ENCODE measurements around the gene BTBD9. TPM values are rescaled to one million over a fixed set of nuclear protein-coding genes. Genes with fewer than 3 reads are reported as not detected.
A peak's percentile ranks its signal among the peaks of the same experiment; 100 is the strongest.

Gene BTBD9
- polyA plus RNA-seq, 2 of the 4 experiments (the other 2 are of a cell fraction), result 2.3 to 4.6 TPM

- no peak for TF ChIP-seq CTCF (IDR thresholded peaks at IDR 0.05)
These were observed 50.4 kb downstream of the BTBD9 start (continued) for GRCh38 chr6:38589367-38589720.

GRCh38 chr6:38588631-38589366 is 50.9 kb downstream of the BTBD9 start:
- peak overlapping the region; percentile 38; the same call in 2 of the 3 replicates for H3K4me2 ChIP-seq
- peaks cover 15% of the 10 kb centered on the region; the same call in 2 of the 3 replicates for H3K4me1 ChIP-seq
- FAIRE-seq (no peak), ATAC-seq (no peak), DNase-seq (ENCODE audit: low read depth in 1 of 2, low spot score in 1 of 2) (peak in 1 of 2 experiments; percentile 8)
- TF ChIP-seq HEYL (CRISPR knock-in tag; IDR thresholded peaks at IDR 0.05), result no peak
- TF ChIP-seq FOSL2 (IDR thresholded peaks at IDR 0.05), result 0 out of 2 replicates have a peak, but pooled peaks have one; percentile 12
- peak; percentile 40 for TF ChIP-seq FOSL2 (CRISPR knock-in tag; IDR thresholded peaks at IDR 0.05)
- no peak for TF ChIP-seq RNF2 (IDR thresholded peaks at IDR 0.05; ENCODE audit: borderline replicate concordance, low read depth)
- TF ChIP-seq CEBPB (IDR thresholded peaks at IDR 0.05), result peak; percentile 35 to 48; a peak in 2 of 4 replicates
- 0 out of 2 replicates have a peak, but pooled peaks have one; percentile 25 for TF ChIP-seq JUNB (IDR thresholded peaks at IDR 0.05)
- no peak for TF ChIP-seq SMC3 (IDR thresholded peaks at IDR 0.05)
- peak overlapping the region in 1 of 2 experiments; percentile 24; a peak in 1 of 6 replicates for H3K27ac ChIP-seq
- H3K9me3 ChIP-seq, result no peaks in the 10 kb centered on the region
- POLR2A ChIA-PET, result no interaction called here
- CTCF ChIA-PET, result no interaction called here
- WGBS (ENCODE audit: missing lambda C conversion rate), result 77% methylated on average over 2 of the region's 2 CpGs
- H3K4me3 ChIP-seq, result no peak overlapping the region

DNA sequence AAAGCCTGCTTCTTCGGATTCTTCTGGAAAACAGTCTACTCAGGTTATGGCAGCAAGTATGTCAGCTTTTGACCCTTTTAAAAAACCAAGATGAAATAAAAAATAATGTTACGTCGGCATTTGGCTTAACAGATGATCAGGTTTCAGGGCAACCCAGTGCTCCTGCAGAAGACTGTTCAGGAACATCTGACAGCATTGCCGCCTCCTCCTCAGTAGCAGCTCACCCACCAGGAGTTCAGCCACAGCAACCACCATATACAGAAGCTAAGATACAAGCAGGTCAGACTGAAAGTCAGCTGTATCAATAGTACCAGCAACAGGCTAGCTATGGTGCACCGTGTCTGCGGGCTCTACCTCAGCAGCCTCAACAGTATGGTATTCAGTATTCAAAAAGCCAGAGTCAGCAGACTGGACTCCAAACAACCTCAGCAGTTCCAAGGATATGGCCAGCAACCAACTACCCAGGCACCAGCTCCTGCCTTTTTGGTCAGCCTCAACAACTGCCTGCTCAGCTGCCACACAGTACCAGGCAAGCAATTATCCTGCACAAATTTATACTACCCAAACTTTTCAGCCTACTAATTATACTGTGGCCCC is 51.9 kb downstream of the BTBD9 start:
- TF ChIP-seq RNF2 (IDR thresholded peaks at IDR 0.05; ENCODE audit: borderline replicate concordance, low read depth) (no peak), TP53 (CRISPR knock-in tag; IDR thresholded peaks at IDR 0.05) (no peak), HMGXB4 (CRISPR knock-in tag; IDR thresholded peaks at IDR 0.05; ENCODE audit: borderline replicate concordance) (no peak), EHMT2 (IDR thresholded peaks at IDR 0.05; ENCODE audit: low read depth) (no peak), RARB (CRISPR knock-in tag; IDR thresholded peaks at IDR 0.05) (no peak), CHD4 (IDR thresholded peaks at IDR 0.05; ENCODE audit: borderline replicate concordance) (no peak), FOXS1 (CRISPR knock-in tag; IDR thresholded peaks at IDR 0.05) (no peak), KDM1A (IDR thresholded peaks at IDR 0.05; ENCODE audit: low read depth) (no peak), BHLHE40 (IDR thresholded peaks at IDR 0.05; ENCODE audit: low read depth, low read length) (no peak), MAZ (IDR thresholded peaks at IDR 0.05; ENCODE audit: borderline replicate concordance, low read depth, low read length) (no peak), EP300 (IDR thresholded peaks at IDR 0.05) (no peak), CHD2 (IDR thresholded peaks at IDR 0.05; ENCODE audit: low read length, partially characterized antibody) (no peak)
- TF ChIP-seq, protein P1, sequence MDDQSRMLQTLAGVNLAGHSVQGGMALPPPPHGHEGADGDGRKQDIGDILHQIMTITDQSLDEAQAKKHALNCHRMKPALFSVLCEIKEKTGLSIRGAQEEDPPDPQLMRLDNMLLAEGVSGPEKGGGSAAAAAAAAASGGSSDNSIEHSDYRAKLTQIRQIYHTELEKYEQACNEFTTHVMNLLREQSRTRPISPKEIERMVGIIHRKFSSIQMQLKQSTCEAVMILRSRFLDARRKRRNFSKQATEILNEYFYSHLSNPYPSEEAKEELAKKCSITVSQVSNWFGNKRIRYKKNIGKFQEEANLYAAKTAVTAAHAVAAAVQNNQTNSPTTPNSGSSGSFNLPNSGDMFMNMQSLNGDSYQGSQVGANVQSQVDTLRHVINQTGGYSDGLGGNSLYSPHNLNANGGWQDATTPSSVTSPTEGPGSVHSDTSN (IDR thresholded peaks at IDR 0.05), result no peak
- ATAC-seq, result no peak
- no peak for DNase-seq (ENCODE audit: low read depth in 1 of 2, low spot score in 1 of 2)
- no peak overlapping the region for H3K4me2 ChIP-seq
- WGBS (ENCODE audit: missing lambda C conversion rate), result 90% methylated on average over 6 of the region's 6 CpGs
- CTCF ChIA-PET, result interaction anchor here (0.7 kb wide), 1 partner anchor 22 kb away, joined by 3 read pairs; no protein-coding TSS in a partner anchor
- no peak for FAIRE-seq
- H3K4me3 ChIP-seq, result no peak overlapping the region
- no peaks in the 10 kb centered on the region for H3K9me3 ChIP-seq
- H3K27ac ChIP-seq, result peak overlapping the region in 1 of 2 experiments; percentile 41; a peak in 1 of 6 replicates
- POLR2A ChIA-PET, result no interaction called here
- H3K4me1 ChIP-seq, result peaks cover 15% of the 10 kb centered on the region; the same call in 2 of the 3 replicates

All from A549 (cell line).